Breast epithelium (tissue), 3 donors: ENCODE data around the gene NFIX.

Experiments
- POLR2AphosphoS5 ChIP-seq, 3 donors: sonication (generic); formaldehyde crosslinking; IDR thresholded peaks; one replicate each; pipeline ENCODE4 v1.6.1; 2017; ENCODE audit warnings: antibody characterized with exemption in 3 of 3
- TF ChIP-seq, protein P1 (sequence below), 3 donors: fragments of 450-650 bp; IDR thresholded peaks; one replicate each; pipeline ENCODE4 v1.5.1; 2016 to 2017; ENCODE audit warnings: antibody characterized with exemption in 3 of 3, mild to moderate bottlenecking in 3 of 3, moderate library complexity in 3 of 3

DNA sequence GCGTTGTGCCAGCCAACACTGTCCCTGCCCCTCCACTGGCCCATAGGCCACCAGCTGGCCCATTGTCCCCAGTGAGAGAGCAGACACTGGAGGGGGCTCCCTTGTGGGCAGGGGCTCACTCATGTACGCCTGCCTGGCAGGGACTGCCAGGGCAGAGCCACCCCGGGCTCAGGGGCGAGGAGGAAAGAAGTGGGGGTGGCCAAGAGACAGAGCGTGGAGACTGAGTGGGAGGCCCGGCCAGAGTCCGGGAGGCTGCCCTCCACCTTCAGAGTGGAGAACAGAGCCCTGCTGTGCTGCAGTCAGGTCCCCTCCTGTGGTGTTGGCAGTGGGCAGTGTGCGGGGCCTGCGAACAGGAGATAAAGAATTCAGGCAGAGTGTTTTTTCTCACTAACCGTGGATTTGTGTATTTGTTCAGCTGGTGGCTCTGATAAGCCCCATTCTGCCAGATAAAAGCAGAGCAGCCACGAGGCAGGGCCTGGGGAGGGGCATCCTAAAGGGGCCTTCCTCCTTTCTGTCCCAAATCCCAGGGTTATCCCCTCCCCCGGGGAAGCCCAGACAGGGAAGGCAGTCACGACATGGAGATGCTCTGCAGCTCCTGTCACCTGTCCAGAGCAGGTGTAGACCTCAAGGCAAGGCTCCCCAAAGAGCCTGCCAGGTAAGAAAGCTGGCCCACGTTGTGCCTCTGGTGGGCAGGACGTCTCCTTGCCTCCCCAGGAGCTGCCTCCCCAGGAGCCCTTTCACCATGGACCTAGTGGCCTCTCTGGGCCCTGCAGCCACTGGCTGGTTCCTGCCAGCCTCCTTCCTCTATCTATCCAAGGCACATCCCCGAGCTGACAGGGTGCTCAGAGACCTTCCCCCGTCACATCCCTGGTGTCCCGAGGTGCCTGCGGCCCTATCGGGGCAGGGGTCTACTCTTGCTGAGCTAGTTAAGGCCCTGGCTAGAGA lies 74.4 kb downstream of the NFIX start:
- TF ChIP-seq, protein P1, sequence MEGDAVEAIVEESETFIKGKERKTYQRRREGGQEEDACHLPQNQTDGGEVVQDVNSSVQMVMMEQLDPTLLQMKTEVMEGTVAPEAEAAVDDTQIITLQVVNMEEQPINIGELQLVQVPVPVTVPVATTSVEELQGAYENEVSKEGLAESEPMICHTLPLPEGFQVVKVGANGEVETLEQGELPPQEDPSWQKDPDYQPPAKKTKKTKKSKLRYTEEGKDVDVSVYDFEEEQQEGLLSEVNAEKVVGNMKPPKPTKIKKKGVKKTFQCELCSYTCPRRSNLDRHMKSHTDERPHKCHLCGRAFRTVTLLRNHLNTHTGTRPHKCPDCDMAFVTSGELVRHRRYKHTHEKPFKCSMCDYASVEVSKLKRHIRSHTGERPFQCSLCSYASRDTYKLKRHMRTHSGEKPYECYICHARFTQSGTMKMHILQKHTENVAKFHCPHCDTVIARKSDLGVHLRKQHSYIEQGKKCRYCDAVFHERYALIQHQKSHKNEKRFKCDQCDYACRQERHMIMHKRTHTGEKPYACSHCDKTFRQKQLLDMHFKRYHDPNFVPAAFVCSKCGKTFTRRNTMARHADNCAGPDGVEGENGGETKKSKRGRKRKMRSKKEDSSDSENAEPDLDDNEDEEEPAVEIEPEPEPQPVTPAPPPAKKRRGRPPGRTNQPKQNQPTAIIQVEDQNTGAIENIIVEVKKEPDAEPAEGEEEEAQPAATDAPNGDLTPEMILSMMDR (IDR thresholded peaks at IDR 0.05) = no peak
- TF ChIP-seq POLR2AphosphoS5 (IDR thresholded peaks at IDR 0.05) = no peak
